Measurements from ENCODE around the gene INKA1. TPM values are rescaled to one million over a fixed set of nuclear protein-coding genes. Genes with fewer than 3 reads are reported as not detected.

Gene INKA1
- total RNA-seq: 5.3 TPM
- long read RNA-seq, transcript INKA1-201 (2 exons, 1,040 nt): major isoform, 9 of 13 reads
- long read RNA-seq, partial matches to known transcripts: 1 of 13 reads
- long read RNA-seq, other reads (novel, unspliced or antisense): 3 of 13 reads

DNA sequence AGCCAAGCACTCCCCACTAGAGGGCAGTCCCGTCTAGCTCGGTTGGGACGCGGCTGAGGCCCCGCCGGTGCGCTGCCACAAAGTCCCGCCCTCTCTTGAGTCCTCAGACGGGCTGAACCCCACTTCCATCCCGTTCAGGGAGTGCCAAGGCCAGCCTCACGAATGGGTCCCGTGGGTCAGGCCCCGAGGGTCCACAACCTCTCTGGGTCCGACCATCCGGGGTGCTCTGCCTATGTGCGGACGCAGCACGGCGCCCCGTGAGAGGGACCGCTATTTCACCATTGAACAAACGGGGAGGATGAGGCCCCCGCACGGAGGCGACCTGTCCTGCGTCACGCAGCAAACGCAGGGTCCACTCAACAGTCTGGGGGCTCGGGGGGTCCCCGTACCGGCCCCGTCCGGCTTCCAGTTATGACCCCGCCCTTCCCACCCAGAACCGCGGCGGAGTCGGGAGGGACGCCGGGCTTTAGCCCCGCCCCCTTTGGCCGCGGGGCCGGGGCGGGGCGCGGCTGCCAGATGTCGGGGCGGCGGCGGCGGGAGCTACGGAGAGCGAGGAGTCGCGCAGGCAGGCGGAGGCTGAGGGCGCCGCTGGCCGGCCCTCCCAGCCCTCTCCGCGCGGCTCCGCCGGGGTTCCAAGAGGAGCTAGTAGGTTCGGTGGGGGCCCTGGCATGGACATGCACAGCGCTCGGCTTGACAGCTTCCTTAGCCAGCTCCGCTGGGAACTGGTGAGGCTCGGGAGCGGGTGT, at the start of gene INKA1:
Gene INKA1 (plus strand): TSS at position 543 of the 746 bp plus-strand sequence. CDS start 132 bp downstream, at position 675.
- no peaks in the 10 kb centered on the region for H3K36me3 ChIP-seq
- DNase-seq: peak; percentile 95
- TF ChIP-seq, protein P1, sequence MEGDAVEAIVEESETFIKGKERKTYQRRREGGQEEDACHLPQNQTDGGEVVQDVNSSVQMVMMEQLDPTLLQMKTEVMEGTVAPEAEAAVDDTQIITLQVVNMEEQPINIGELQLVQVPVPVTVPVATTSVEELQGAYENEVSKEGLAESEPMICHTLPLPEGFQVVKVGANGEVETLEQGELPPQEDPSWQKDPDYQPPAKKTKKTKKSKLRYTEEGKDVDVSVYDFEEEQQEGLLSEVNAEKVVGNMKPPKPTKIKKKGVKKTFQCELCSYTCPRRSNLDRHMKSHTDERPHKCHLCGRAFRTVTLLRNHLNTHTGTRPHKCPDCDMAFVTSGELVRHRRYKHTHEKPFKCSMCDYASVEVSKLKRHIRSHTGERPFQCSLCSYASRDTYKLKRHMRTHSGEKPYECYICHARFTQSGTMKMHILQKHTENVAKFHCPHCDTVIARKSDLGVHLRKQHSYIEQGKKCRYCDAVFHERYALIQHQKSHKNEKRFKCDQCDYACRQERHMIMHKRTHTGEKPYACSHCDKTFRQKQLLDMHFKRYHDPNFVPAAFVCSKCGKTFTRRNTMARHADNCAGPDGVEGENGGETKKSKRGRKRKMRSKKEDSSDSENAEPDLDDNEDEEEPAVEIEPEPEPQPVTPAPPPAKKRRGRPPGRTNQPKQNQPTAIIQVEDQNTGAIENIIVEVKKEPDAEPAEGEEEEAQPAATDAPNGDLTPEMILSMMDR (IDR thresholded peaks at IDR 0.05): peak; percentile 92
- H3K9me3 ChIP-seq: no peaks in the 10 kb centered on the region
- peaks cover 45% of the 10 kb centered on the region for H3K4me1 ChIP-seq
- peak within 1 kb of the TSS; percentile 96 for H3K4me3 ChIP-seq
- peak; percentile 93 to 94 for ATAC-seq
- H3K27me3 ChIP-seq (ENCODE audit: low read depth): no peaks in the 10 kb centered on the region
- peak within 1 kb of the TSS; percentile 92 for H3K27ac ChIP-seq
- intact Hi-C loops (cut with DNase I): no loop called here

DNA sequence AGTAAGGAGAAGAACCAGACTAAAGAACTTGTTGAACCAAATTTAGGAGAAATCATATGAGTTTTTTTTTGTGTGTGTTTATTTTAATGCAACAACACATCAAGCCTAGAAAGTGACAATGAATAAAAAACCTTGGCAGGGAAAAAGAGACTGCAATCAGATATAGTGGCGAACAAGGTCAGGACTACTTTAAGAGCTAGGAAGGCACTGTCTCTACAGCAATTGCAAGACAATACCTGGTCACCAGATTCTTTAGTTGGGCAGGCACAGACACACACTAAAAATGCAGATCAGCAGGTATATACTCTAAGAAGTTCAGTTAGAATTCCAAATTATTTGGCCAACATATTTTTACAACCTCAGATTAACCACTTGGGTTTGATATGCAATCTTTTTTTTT, 48.5 kb upstream of the INKA1 start:
- intact Hi-C loops (cut with DNase I): no loop called here
- DNase-seq (no peak), ATAC-seq (no peak)

DNA sequence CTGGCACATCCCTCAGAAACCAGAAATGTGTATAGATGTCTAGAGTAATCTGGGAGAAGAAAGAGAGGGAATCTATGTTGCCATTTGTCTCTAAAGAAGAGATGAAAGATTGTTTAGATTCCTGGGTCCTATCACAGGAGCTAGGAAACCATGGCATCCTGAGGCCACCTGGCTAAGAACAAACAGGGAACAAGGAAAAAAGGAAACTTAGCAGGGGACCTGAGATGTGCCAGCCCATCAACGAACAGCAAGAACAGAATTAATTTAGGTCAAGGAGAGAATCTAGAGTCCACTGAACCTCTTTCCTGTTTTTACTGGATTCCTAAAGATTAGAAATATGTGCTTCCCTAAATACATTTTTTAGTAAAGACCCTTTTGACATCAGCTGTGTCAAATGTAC, 47.0 kb upstream of the INKA1 start:
- Histone ChIP-seq H3K9me3 (no peaks in the 10 kb centered on the region), H3K4me3 (no peak overlapping the region), H3K4me1 (peaks cover 19% of the 10 kb centered on the region), H3K36me3 (no peaks in the 10 kb centered on the region), H3K27me3 (ENCODE audit: low read depth) (no peaks in the 10 kb centered on the region), H3K27ac (no peak overlapping the region)
- TF ChIP-seq, protein P1 (IDR thresholded peaks at IDR 0.05): no peak
- intact Hi-C loops (cut with DNase I): no loop called here
- no peak for ATAC-seq
- DNase-seq: no peak

More for the DNA sequence above, 48.5 kb upstream of the INKA1 start:
- peaks cover 7% of the 10 kb centered on the region for H3K36me3 ChIP-seq
- peaks cover 25% of the 10 kb centered on the region for H3K4me1 ChIP-seq
- TF ChIP-seq, protein P1 (IDR thresholded peaks at IDR 0.05): no peak
- no peak overlapping the region for H3K27ac ChIP-seq
- no peaks in the 10 kb centered on the region for H3K9me3 ChIP-seq
- no peak overlapping the region for H3K4me3 ChIP-seq
- H3K27me3 ChIP-seq (ENCODE audit: low read depth): no peaks in the 10 kb centered on the region

DNA sequence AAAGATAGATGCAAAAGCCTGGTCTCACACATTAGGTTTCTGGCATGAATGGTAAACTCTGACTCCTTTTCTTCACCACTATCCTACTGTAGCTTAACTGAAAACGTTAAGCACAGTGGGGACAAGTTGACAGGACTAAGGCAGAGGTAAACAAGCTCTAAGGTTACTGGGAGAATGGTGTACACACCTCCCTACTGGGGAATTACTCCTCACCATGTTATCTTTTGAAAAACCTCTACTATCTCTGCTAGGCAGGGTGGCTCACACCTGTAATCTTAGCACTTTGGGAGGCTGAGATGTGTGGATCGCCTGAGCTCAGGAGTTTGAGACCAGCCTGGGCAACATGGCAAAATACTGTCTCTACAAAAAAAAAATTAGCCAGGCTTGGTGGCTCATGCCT, 45.9 kb upstream of the INKA1 start:
- intact Hi-C loops (cut with DNase I): no loop called here
- peaks cover 19% of the 10 kb centered on the region for H3K4me1 ChIP-seq

DNA sequence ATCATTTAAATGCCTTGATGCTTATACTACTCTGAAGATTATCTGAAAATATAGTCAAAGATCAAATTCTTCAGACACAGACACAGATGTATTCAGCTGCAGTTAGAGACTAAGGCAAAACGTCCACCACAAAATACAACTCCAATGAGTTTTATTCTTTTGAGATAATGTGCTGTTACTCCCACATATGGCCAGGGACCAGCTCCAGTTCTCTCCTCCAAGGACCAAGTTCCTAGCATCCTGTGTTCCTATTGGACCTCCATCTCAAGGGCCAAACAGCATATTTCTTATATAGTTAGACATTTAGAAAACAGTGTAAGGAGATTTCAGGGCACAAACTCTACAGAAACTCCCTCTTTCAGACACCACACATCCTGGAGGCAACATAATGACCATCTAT, 43.8 kb upstream of the INKA1 start:
- Histone ChIP-seq H3K36me3 (peaks cover 5% of the 10 kb centered on the region), H3K27ac (no peak overlapping the region), H3K9me3 (no peaks in the 10 kb centered on the region), H3K27me3 (ENCODE audit: low read depth) (no peaks in the 10 kb centered on the region), H3K4me3 (no peak overlapping the region), H3K4me1 (peaks cover 14% of the 10 kb centered on the region)
- ATAC-seq (no peak), DNase-seq (no peak)
- intact Hi-C loops (cut with DNase I): no loop called here
- TF ChIP-seq, protein P1 (IDR thresholded peaks at IDR 0.05): no peak

More for the DNA sequence above, 45.9 kb upstream of the INKA1 start:
- no peaks in the 10 kb centered on the region for H3K9me3 ChIP-seq
- H3K27ac ChIP-seq: no peak overlapping the region
- H3K4me3 ChIP-seq: no peak overlapping the region
- no peaks in the 10 kb centered on the region for H3K36me3 ChIP-seq
- no peak for ATAC-seq
- TF ChIP-seq, protein P1 (IDR thresholded peaks at IDR 0.05): no peak
- H3K27me3 ChIP-seq (ENCODE audit: low read depth): no peaks in the 10 kb centered on the region
- no peak for DNase-seq
